DLD1 (cell line): ENCODE measurements around the gene METTL1.
"Not testable (repeated sequence)": the region's sequence is repeated elsewhere in the genome, so short reads cannot be mapped to it uniquely, and the experiment has no call there.

Experiments
- in situ Hi-C: cut with HindIII; loops from 2 replicates; pipeline ENCODE4 v1.10.0; 2017; ENCODE audit warnings: low sequenced_read_pairs

The METTL1 gene

GRCh38 chr12:57800965-57801364 lies 29.1 kb upstream of the METTL1 start:
- in situ Hi-C loops, result no loop called here

DNA sequence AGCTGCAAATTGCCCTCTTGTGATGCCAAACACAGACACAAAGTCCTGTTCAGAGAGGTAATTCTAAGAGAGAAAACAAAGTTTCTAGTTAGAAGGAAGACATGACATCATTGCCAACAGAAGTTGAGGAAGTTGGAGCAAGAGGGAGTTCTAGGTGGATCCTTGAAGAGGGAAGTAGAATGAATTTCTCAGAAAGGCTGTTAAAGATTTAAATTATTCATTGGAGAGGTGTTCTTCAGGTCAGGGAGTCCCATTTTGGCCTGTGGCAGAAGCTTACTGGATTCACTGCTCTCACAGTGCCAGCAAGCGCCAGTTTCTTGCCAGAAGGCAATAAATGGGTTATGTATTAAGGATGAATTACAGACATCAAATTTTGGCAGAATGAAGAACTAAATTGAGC lies 26.0 kb upstream of the METTL1 start:
- in situ Hi-C loops, result no loop called here

DNA sequence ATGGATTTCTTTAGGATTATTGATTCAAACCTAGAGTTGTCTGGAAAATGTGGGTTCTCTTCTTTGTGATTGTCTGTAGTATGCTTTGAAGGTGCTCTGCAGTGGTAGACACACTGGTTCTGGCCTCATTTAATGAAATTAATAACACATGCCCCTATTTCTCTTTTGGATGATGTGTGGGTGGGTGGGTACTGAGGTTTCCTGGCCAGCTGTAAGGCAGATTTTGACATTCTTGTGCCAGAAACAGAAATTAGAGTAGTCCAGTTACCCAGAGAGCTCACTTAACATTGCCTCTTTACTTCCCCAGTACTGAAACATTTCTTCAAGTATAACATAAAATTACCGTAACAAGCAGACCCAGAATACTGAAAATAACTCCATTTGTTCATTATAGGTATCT lies 25.1 kb upstream of the METTL1 start:
- in situ Hi-C loops, result no loop called here

DNA sequence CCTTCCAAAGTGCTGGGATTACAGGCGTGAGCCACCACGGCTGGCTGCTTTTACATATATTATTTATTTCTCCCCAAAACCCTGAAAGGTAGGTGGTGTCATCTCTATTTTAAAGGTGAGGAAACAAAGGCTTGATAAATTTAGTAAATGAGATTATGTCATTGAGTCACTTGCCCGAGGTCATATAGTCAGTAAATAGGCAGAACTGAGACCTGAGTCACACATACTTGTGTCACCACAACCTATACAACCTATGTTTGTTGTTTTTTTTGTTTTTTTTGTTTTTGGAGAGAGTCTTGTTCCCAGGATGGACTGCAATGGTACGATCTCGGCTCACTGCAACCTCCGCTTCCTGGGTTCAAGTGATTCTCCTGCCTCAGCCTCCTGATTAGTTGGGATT lies 23.4 kb upstream of the METTL1 start:
- in situ Hi-C loops, result no loop called here

DNA sequence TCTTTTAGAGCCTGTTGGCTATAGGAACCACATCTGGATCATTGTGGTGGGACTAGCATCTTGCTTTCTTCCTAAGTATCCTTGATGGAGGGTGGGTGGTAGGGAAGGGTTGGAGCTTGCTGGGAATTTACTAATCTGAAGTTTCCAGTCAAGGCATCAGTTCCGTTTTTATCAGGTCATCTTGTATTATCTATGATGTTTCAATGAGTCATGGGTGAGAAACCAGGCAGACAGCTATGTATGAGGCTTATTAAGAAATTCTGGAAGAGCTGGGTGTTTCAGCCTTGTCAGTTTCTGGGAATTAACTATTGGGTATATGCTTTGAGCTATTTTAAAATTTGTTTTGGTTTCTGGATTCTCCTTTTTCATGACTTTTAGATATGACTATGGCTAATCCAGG lies 22.0 kb upstream of the METTL1 start:
- in situ Hi-C loops, result no loop called here

- in situ Hi-C loops, result no loop called here
Observed at GRCh38 chr12:57783861-57784260, 12.0 kb upstream of the METTL1 start.

GRCh38 chr12:57783466-57783801 lies 11.5 kb upstream of the METTL1 start:
- in situ Hi-C loops, result no loop called here

GRCh38 chr12:57782608-57783465 lies 10.9 kb upstream of the METTL1 start, which contains the start of gene TSFM:
Gene TSFM (plus strand): TSS chr12:57782787. CDS start chr12:57782802, 15 bp downstream.
- in situ Hi-C loops, result no loop called here

- in situ Hi-C loops, result no loop called here
Observed at GRCh38 chr12:57782243-57782607, 10.3 kb upstream of the METTL1 start.

GRCh38 chr12:57781801-57782200 lies 9.9 kb upstream of the METTL1 start:
- in situ Hi-C loops, result no loop called here

GRCh38 chr12:57781244-57781643 lies 9.3 kb upstream of the METTL1 start:
- in situ Hi-C loops, result no loop called here

DNA sequence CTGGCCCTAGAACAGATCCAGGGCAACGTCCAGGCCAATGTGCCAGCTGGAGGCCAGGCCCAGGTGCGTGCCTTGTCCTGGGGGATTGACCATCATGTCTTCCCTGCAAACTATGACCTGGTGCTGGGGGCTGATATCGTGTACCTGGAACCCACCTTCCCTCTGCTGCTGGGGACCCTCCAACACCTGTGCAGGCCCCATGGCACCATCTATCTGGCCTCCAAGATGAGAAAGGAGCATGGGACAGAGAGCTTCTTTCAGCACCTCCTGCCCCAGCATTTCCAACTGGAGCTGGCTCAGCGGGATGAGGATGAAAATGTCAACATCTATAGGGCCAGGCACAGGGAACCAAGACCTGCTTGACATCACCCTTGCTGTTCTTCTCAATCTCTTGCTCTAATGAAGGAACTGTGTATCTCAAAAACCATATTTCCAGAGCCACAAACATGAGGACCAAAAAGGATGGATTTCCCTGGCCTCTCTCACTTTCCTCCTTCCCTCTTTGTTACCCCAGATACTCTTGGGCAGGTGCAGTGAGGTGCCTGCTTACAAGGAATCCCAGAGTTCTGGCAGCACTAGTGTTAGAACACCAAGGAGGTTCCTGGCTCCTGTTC lies 8.5 kb upstream of the METTL1 start:
- in situ Hi-C loops, result no loop called here

DNA sequence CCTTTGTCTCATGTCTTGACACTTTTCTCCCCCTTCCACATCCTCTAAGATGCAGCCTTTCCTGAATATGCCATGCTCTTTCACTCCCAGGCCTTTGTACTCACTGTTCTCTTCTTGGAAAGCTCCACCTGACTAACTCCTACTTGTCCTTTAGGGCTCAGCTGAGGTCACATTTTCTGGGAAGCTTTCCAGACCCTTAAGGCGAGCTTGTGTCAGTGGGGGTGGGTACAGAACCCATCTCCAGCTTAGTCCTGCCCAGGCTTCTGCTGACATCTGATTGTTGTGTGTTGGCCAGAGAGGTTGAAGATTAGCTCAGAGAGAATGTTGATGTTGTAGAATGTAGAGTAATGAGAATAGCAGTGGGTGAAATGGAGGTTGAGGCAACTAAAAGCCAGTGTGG lies 7.8 kb upstream of the METTL1 start:
- in situ Hi-C loops, result no loop called here

GRCh38 chr12:57777911-57778310 lies 6.0 kb upstream of the METTL1 start:
- in situ Hi-C loops, result no loop called here

DNA sequence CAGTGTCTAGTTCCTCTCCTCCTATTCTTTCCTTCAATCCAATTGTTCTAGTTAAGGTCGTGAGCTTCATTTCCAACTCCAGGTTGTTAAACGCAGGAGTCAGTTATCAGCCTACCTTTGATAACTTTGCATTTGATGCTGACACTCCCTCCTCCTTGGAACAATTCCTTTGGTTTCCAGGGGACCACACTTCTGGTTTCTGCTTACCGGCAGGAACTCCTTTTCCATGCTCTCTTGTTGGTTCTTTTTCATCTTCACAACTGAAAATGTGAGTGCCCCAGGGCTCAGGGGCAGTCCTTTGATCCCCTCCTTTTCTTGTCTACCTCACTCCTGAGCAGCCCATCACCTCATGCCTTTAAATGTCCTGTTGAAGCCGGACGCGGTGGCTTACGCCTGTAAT lies 5.5 kb upstream of the METTL1 start:
- in situ Hi-C loops, result no loop called here

GRCh38 chr12:57776247-57776587 lies 4.3 kb upstream of the METTL1 start:
- in situ Hi-C loops, result no loop called here

GRCh38 chr12:57775563-57776246 lies 3.8 kb upstream of the METTL1 start:
- in situ Hi-C loops, result no loop called here

- in situ Hi-C loops, result no loop called here
Observed at GRCh38 chr12:57775044-57775443, 3.1 kb upstream of the METTL1 start.

GRCh38 chr12:57774634-57775033 lies 2.7 kb upstream of the METTL1 start:
- in situ Hi-C loops, result not testable (repeated sequence)

GRCh38 chr12:57772429-57773322 lies 771 bp upstream of the METTL1 start, which contains the start of gene EEF1AKMT3:
Gene EEF1AKMT3 (plus strand): TSS chr12:57772614. CDS start chr12:57772725, 111 bp downstream.
- in situ Hi-C loops, result no loop called here
